Erythroblast (primary cell): ENCODE results near the gene ITGB2.

ENCODE experiments used
- GATA1 ChIP-seq: IDR thresholded peaks from 2 replicates; pipeline ENCODE4 v1.6.1; 2011; ENCODE audit warnings: low read depth, mild to moderate bottlenecking, control low read depth, low read length, moderate library complexity
- POLR2A ChIP-seq: IDR thresholded peaks from 2 replicates; pipeline ENCODE4 v1.6.1; 2011; ENCODE audit warnings: mild to moderate bottlenecking, low read length

DNA sequence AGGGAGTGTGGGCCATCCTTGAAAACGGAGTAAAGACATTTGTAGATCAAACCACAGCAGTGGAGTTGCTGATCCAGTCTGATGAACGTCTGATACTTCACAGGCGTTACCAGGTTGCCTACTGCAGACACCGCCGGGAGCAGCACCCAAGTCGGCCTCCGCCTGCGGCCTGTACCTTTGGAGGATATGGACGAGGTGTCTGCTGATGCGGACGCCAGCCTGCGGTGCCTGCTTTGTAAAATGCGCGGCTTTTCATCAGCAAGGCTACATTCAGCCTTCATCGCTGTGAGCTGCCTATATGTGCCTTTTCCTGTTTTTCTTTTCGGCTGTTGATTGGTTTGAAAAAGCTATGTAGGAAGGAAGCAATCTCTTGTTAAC is 35.1 kb upstream of the ITGB2 start:
- no peak for TF ChIP-seq POLR2A
- TF ChIP-seq GATA1: no peak
